Measurements from ENCODE around the gene TOM1L1.

DNA sequence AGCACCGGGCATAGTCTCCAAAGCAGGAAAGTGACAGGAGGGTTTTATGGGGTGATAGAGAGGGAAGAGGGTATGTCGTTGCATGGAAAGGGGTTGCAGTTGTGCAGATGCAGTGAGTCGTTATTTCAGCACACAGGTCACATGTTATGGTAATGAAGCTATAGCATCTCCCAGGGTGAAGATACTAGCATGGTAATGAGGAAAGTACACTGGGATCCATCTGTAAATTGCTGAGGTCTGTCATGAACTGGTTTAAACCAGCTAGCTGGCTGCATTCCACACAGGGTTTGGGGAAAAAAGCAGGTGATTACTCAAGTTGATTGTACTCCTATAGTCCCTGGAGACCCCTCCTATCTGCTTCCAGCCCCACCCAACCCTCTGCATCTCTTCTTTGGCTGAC is 56.1 kb downstream of the TOM1L1 start:
- TF ChIP-seq, protein P1, sequence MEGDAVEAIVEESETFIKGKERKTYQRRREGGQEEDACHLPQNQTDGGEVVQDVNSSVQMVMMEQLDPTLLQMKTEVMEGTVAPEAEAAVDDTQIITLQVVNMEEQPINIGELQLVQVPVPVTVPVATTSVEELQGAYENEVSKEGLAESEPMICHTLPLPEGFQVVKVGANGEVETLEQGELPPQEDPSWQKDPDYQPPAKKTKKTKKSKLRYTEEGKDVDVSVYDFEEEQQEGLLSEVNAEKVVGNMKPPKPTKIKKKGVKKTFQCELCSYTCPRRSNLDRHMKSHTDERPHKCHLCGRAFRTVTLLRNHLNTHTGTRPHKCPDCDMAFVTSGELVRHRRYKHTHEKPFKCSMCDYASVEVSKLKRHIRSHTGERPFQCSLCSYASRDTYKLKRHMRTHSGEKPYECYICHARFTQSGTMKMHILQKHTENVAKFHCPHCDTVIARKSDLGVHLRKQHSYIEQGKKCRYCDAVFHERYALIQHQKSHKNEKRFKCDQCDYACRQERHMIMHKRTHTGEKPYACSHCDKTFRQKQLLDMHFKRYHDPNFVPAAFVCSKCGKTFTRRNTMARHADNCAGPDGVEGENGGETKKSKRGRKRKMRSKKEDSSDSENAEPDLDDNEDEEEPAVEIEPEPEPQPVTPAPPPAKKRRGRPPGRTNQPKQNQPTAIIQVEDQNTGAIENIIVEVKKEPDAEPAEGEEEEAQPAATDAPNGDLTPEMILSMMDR (conservative IDR thresholded peaks at IDR 0.05; ENCODE audit: low read length), result no peak
- no peak for TF ChIP-seq EZH2phosphoT487 (IDR thresholded peaks at IDR 0.05; ENCODE audit: borderline replicate concordance, low read depth, low read length)
